Cardiac muscle cell (in vitro differentiated cells and primary cell): ENCODE measurements around the gene SLC25A26. TPM values are rescaled to one million over a fixed set of nuclear protein-coding genes. Genes with fewer than 3 reads are reported as not detected.

Experiments
- DNase-seq, 2 donors: peaks; one replicate each; pipeline versions ENCODE4 v3.0.0 to v3.0.0-alpha.2; 2010 to 2017; ENCODE audit warnings: low read depth in 1 of 2, low spot score in 1 of 2
- H3K27ac ChIP-seq: fragments of 200-600 bp; sonication (generic); 2 replicates; pipeline ENCODE4 v1.5.1; 2016
- H3K27me3 ChIP-seq: fragments of 200-600 bp; sonication (generic); 2 replicates; pipeline ENCODE4 v1.6.0; 2016; ENCODE audit warnings: control low read depth
- H3K36me3 ChIP-seq: fragments of 200-600 bp; sonication (generic); 2 replicates; pipeline ENCODE4 v1.5.1; 2016; ENCODE audit warnings: control low read depth
- H3K4me1 ChIP-seq: fragments of 200-600 bp; sonication (generic); 2 replicates; pipeline ENCODE4 v1.8.1; 2017; ENCODE audit warnings: low read depth, mild to moderate bottlenecking, mixed run types
- H3K4me3 ChIP-seq: fragments of 200-600 bp; sonication (generic); 2 replicates; pipeline ENCODE4 v1.5.1; 2016; ENCODE audit warnings: mild to moderate bottlenecking
- H3K9me3 ChIP-seq: fragments of 200-600 bp; sonication (generic); 2 replicates; pipeline ENCODE4 v1.5.1; 2017; ENCODE audit warnings: low read depth, mild to moderate bottlenecking, control low read depth
- CTCF ChIP-seq: IDR thresholded peaks from 2 replicates; pipeline ENCODE4 v1.5.1; 2012; ENCODE audit warnings: low read depth, mild to moderate bottlenecking, low read length
- polyA plus RNA-seq: library from polyadenylated mRNA; unstranded; fragments of >200 nt; fragmentation: Nextera tagmentation; extraction: Ambion mirVana; gene quantifications from 2 replicates; pipeline ENCODE4 v1.2.1, GENCODE V29; 2016
- total RNA-seq: library from RNA; depleted of rRNA; stranded (reverse); fragments of >200 nt; gene quantifications from 2 replicates; pipeline ENCODE4 v1.2.3, GENCODE V29; 2016

The SLC25A26 gene
- total and polyA plus RNA-seq, 2 experiments from 2014 or later = 22.2 to 41.2 TPM

GRCh38 chr3:66363148-66363547 lies 142.3 kb downstream of the SLC25A26 start:
- H3K27me3 ChIP-seq = no peaks in the 10 kb centered on the region
- peak overlapping the region; percentile 24 for H3K27ac ChIP-seq
- no peak for TF ChIP-seq CTCF

DNA sequence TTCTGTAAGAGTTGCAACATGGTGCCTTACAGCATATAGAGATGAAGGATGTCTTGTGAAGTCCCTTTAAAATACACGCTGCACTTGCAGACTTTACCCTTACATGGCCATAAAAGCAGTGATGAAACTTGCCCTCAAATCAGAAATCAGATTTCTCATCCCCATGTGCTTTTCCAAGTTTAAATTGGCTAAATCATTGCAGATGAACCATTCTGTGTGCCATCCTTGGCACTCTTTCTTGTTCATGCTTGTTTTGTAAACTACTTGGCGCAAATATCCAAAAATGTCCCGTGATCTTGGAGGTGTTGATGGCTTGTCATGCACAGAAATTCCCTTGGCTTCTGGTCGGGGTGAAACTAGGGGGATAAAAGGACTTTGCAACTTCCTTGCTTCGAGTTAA lies 144.3 kb downstream of the SLC25A26 start:
- Histone ChIP-seq H3K27ac (no peak overlapping the region), H3K27me3 (no peaks in the 10 kb centered on the region), H3K9me3 (no peaks in the 10 kb centered on the region), H3K36me3 (no peaks in the 10 kb centered on the region), H3K4me1 (peaks cover 23% of the 10 kb centered on the region), H3K4me3 (no peak overlapping the region)
- DNase-seq = peak in 1 of 2 donors; percentile 3
- TF ChIP-seq CTCF = no peak

More at GRCh38 chr3:66363148-66363547, 142.3 kb downstream of the SLC25A26 start:
- no peak for DNase-seq
- Histone ChIP-seq H3K4me1 (peaks cover 19% of the 10 kb centered on the region), H3K9me3 (no peaks in the 10 kb centered on the region), H3K4me3 (no peak overlapping the region), H3K36me3 (no peaks in the 10 kb centered on the region)

GRCh38 chr3:66366747-66367146 lies 145.9 kb downstream of the SLC25A26 start:
- H3K27ac ChIP-seq = no peak overlapping the region

GRCh38 chr3:66367979-66368378 lies 147.2 kb downstream of the SLC25A26 start:
- no peaks in the 10 kb centered on the region for H3K36me3 ChIP-seq
- peaks cover 21% of the 10 kb centered on the region for H3K4me1 ChIP-seq
- no peak for TF ChIP-seq CTCF
- H3K27ac ChIP-seq = no peak overlapping the region
- no peak overlapping the region for H3K4me3 ChIP-seq
- no peaks in the 10 kb centered on the region for H3K9me3 ChIP-seq
- DNase-seq = no peak
- H3K27me3 ChIP-seq = no peaks in the 10 kb centered on the region

More at GRCh38 chr3:66366747-66367146, 145.9 kb downstream of the SLC25A26 start:
- Histone ChIP-seq H3K4me1 (peaks cover 23% of the 10 kb centered on the region), H3K4me3 (no peak overlapping the region), H3K27me3 (no peaks in the 10 kb centered on the region), H3K36me3 (no peaks in the 10 kb centered on the region), H3K9me3 (no peaks in the 10 kb centered on the region)
- TF ChIP-seq CTCF = no peak
- DNase-seq = no peak

- Histone ChIP-seq H3K27ac (no peak overlapping the region), H3K4me3 (no peak overlapping the region), H3K27me3 (no peaks in the 10 kb centered on the region), H3K9me3 (no peaks in the 10 kb centered on the region), H3K4me1 (peaks cover 15% of the 10 kb centered on the region), H3K36me3 (no peaks in the 10 kb centered on the region)
- TF ChIP-seq CTCF = no peak
- DNase-seq = no peak
These were observed 149.4 kb downstream of the SLC25A26 start for GRCh38 chr3:66370179-66370578.

GRCh38 chr3:66371432-66371831 lies 150.6 kb downstream of the SLC25A26 start:
- no peaks in the 10 kb centered on the region for H3K36me3 ChIP-seq
- H3K4me3 ChIP-seq = no peak overlapping the region
- no peak overlapping the region for H3K27ac ChIP-seq
- no peaks in the 10 kb centered on the region for H3K9me3 ChIP-seq
- no peak for TF ChIP-seq CTCF
- DNase-seq = no peak
- H3K27me3 ChIP-seq = no peaks in the 10 kb centered on the region
- H3K4me1 ChIP-seq = peaks cover 22% of the 10 kb centered on the region
